SH-SY5Y (cell line): ENCODE results near the gene DTYMK.

Source experiments
- GATA2 ChIP-seq: IDR thresholded peaks from 2 replicates; pipeline ENCODE4 v1.6.1; 2011; ENCODE audit warnings: mild to moderate bottlenecking, low read depth, low read length
- GATA3 ChIP-seq: IDR thresholded peaks from 2 replicates; pipeline ENCODE4 v1.6.1; 2011; ENCODE audit warnings: low read depth, mild to moderate bottlenecking, low read length, moderate library complexity

Gene DTYMK

GRCh38 chr2:241633561-241633960 is 53.1 kb downstream of the DTYMK start:
- TF ChIP-seq GATA2 (no peak), GATA3 (no peak)

GRCh38 chr2:241632478-241633325 is 53.9 kb downstream of the DTYMK start:
- TF ChIP-seq GATA2 (no peak), GATA3 (no peak)

GRCh38 chr2:241629762-241630435 is 56.7 kb downstream of the DTYMK start:
- TF ChIP-seq GATA2, result no peak
- no peak for TF ChIP-seq GATA3

- TF ChIP-seq GATA3, result no peak
- no peak for TF ChIP-seq GATA2
Observed at GRCh38 chr2:241627675-241628074, 58.9 kb downstream of the DTYMK start.
